GM21367 (cell line): ENCODE measurements around the gene MIP.
"Not testable (repeated sequence)": the region's sequence is repeated elsewhere in the genome, so short reads cannot be mapped to it uniquely, and the experiment has no call there.

Experiments
- ATAC-seq: cut with Tn5 transposase; IDR thresholded peaks from one replicate; pipeline ENCODE4 v1.9.1; 2021; ENCODE audit not compliant: unreplicated experiment

MIP gene

DNA sequence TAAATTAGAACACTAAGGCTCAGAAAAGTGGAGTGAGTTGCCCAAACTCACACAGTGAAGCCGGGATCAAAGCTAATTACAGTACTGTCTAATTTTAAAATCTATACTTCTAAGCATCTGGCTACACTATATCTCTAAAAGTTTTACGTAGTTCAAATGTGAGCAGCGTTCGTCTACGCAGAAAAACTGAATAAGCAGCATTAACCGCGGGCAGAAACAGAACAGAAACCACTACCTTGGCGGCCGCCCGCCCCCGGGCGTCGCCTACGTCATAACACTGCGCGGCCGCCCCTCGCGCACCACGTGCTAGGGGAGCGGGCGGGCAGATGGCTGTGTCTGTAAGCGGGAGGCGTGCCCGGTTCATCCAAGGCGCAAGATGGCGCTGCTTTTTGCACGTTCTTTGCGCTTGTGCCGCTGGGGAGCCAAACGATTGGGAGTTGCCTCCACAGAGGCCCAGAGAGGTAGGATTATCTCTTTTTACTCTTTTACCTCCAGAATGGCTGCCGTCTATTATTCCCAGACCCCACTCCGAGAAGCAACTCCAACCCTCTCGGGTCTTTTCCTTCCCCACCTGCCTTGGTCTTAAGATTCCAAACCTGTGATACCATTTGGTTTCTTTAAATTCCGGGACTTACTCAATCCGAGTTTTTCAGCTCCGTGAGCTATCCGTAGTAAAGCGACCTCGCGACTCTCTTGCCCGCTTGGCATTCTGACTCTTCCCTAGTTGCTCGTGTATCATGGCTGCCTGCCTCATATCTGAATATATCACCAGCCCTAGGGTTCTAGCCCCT, 14.0 kb upstream of the MIP start, which contains the start of gene SPRYD4:
Gene SPRYD4 (plus strand): TSS at position 363 of the 791 bp plus-strand sequence. CDS start 14 bp downstream, at position 377.
- peak; percentile 83 for ATAC-seq

DNA sequence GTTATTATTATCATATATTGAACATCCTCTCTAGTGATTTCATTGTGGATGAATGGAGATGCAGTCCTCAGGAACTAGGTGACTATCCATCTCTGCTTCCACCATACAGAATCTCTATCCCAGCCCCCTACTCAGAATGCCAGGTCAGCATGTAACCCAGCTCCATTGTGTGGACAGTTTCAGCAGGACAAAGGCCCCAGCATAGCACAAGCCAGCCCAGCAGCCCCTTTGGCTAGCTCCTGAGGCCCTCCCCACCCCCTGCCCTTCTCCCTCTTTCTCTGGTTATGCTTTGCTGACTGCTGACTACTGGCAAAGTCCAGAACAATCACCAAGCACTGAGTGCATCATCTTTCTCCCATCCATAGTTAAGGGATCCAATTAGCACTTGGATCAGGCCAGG, 8.1 kb upstream of the MIP start:
- ATAC-seq: no peak

GRCh38 chr12:56461235-56462159, 7.0 kb upstream of the MIP start:
- no peak for ATAC-seq

DNA sequence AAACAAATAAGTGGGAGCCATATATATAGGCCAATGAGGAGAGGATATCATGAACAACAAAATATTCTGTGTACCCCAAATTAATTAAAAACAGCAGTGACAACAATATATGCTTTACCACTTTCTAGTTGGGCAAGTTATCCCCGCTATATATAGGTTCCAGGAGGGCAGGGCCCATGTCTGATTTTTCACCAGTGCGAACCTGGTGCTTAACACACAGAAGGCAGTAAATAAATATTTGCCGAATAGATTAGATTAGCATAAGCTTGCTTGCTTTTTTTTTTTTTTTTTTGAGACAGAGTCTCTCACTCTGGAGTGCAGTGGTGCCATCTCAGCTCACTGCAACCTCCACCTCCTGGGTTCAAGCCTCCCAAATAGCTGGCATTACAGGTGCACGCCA, 3.4 kb upstream of the MIP start:
- ATAC-seq: no peak

DNA sequence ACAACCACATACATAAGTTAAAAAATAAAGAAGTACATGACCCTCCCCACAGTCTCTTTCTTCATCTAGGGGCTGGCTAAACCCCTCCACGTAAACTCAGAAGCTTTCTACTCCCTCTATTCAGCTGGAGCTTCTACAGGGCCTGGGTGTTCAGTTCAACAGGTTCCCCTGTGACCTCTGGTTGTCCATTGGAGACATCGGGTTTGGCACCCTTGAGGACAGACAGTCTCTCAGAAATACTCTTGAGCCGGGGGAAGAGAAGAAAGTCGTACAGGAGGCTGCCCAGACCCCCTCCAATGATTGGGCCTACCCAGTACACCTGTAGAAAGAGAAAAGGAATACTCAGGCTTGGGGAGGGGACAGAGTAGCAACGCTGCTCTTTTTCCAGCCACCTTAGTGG, 3.3 kb downstream of the MIP start:
- no peak for ATAC-seq

- ATAC-seq: no peak
Measured at GRCh38 chr12:56450241-56450640, 4.2 kb downstream of the MIP start.

GRCh38 chr12:56449622-56449984, 4.9 kb downstream of the MIP start:
- ATAC-seq: no peak

GRCh38 chr12:56448860-56449621, 5.4 kb downstream of the MIP start, which contains the start of gene TIMELESS:
Gene TIMELESS, minus strand, starts transcription at chr12:56449426. Its CDS starts 15,256 bp downstream, at chr12:56434170.
- peak; percentile 79 for ATAC-seq

GRCh38 chr12:56443208-56443607, 11.2 kb downstream of the MIP start:
- ATAC-seq: not testable (repeated sequence)

- ATAC-seq: no peak
Measured at GRCh38 chr12:56437430-56438176, 16.9 kb downstream of the MIP start.

DNA sequence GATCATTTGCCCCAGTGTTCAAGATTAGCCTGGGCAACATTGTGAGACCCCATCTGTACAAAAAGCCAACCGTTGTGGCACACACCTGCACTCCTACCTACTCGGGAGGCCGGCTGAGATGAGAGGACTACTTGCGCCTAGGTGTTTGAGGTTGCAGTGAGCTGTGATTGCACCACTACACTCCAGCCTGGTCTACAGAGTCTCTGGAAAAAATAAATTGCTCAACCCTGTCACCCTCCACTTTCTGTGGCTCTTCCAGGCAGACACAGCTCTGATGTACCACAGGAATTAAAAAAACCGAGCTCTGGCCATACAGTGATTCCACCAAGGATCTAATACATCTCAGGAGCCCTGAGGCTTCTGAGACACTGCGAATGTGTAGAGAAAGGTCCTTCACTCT, 19.6 kb downstream of the MIP start:
- no peak for ATAC-seq

DNA sequence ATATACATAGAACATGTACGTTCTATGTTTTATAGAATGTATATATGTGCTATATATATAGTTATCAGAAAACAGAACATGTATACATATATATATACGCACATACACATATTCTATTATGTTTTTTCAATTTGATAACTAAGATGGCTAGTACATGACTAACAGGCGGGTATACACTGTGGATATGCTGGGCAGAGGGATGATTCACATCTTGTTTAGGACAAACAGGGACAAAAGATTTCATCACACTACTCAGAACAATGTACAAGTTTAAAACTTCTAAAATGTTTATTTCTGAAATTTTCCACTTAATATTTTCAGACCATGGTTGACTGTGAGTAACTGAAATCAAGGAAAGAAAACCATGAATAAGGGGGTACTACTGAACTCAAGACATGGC, 22.6 kb downstream of the MIP start:
- ATAC-seq: no peak

DNA sequence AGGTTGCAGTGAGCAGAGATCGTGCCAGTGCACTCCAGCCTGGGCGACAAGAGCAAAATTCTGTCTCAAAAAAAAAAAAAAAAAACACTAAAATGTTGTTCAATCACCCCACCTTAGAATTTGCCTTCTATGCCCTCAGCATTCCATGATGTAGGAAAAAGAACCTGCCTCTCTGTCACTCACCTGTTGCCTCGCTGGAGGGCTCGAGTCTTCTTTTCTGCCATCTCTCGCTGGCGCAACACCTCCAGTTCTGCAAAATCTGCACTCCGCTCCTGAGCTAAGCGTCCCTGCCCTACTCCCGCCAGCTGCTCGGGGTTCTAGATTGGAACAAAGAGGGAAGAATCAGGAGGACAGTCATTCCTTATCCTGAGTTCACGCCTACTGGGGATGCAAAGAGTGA, 23.2 kb downstream of the MIP start:
- ATAC-seq: no peak

DNA sequence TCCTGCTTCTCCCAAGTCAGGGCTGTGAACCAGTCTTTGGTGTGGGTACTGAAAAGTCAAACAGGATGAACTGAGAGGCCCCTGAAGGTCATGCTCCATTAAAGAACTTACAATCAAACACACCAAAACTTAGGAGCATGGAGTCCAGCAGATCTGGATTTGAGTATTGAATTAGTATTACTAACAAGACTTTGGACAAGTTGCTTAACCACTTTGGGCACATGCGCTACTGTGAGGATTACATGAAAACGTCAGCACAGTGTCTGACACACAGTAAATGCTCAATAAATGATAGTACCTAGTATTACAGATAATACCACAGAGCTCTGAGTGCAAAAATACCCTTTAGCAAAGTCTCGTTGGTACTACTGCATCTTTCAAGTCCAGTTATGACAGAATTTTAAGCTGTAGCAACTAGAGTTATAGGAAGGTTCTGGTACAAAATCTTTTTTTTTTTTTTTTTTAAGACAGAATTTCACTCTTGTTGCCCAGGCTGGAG, 28.5 kb downstream of the MIP start:
- no peak for ATAC-seq

DNA sequence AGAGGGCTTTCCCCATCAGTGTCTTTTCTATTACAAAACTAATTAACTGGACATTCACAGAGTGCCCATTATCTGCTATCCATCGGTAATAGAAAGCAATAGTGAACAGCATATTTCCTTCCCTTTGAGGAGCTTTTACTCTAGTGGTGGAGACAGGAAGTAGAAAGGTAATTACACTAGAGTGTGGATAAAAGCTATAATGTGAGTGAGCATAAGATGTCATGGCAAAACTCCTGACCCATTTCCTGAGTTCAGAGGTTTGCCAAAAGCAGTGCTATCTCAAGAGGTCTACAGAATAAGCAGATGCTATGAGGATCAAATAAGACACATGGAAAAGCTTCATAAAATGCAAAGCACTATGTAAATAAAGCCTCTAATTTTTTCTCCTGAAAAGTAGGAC, 29.3 kb downstream of the MIP start:
- ATAC-seq: no peak

GRCh38 chr12:56420411-56420810, 34.0 kb downstream of the MIP start:
- no peak for ATAC-seq

DNA sequence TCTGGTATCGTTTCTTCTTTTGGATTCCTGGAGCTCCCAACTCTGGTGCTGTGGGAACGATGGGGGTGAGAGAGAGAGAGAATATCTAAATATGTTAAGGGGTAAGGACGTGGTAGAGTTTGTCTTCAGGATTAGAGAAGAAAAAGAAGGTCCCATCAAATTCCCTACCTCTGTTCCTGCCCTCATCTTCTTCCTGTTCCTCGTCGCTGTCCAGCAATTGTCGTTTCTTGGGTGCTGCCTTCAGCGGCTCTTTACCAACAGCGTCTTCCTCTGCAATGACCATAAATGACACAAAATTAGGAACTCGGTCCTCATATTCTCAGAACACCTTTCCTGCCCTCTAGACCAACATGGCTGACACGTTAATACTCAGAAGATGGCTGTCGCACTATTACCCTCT, 36.7 kb downstream of the MIP start:
- ATAC-seq: no peak

GRCh38 chr12:56414401-56414800, 40.1 kb downstream of the MIP start:
- ATAC-seq: no peak

- no peak for ATAC-seq
Measured at GRCh38 chr12:56413392-56413791, 41.1 kb downstream of the MIP start.
